Pulmonary artery endothelial cell (primary cell): ENCODE results near the gene OSBP2. TPM values are rescaled to one million over a fixed set of nuclear protein-coding genes. Genes with fewer than 3 reads are reported as not detected.
A peak's percentile ranks its signal among the peaks of the same experiment; 100 is the strongest.

ENCODE experiments used
- DNase-seq: peaks from one replicate; pipeline ENCODE4 v3.0.0-alpha.2; 2011; ENCODE audit warnings: low read depth, low spot score
- total RNA-seq: library from RNA; depleted of rRNA; stranded (reverse); fragments of >200 nt; gene quantifications from 2 replicates; pipeline ENCODE4 v1.2.3, GENCODE V29; 2014

Gene OSBP2, protein sequence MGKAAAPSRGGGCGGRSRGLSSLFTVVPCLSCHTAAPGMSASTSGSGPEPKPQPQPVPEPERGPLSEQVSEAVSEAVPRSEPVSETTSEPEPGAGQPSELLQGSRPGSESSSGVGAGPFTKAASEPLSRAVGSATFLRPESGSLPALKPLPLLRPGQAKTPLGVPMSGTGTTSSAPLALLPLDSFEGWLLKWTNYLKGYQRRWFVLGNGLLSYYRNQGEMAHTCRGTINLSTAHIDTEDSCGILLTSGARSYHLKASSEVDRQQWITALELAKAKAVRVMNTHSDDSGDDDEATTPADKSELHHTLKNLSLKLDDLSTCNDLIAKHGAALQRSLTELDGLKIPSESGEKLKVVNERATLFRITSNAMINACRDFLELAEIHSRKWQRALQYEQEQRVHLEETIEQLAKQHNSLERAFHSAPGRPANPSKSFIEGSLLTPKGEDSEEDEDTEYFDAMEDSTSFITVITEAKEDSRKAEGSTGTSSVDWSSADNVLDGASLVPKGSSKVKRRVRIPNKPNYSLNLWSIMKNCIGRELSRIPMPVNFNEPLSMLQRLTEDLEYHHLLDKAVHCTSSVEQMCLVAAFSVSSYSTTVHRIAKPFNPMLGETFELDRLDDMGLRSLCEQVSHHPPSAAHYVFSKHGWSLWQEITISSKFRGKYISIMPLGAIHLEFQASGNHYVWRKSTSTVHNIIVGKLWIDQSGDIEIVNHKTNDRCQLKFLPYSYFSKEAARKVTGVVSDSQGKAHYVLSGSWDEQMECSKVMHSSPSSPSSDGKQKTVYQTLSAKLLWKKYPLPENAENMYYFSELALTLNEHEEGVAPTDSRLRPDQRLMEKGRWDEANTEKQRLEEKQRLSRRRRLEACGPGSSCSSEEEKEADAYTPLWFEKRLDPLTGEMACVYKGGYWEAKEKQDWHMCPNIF
- total RNA-seq, result 5.9 and 7.3 TPM in 2 replicates

GRCh38 chr22:30694640-30695350, at the start of gene OSBP2:
OSBP2 (plus strand) TSS chr22:30694874; CDS start chr22:30694910, 36 bp downstream.
- no peak for DNase-seq

GRCh38 chr22:30646518-30647160, 48.0 kb upstream of the OSBP2 start:
- DNase-seq, result no peak

- DNase-seq, result no peak
Measured at GRCh38 chr22:30647536-30647935, 47.1 kb upstream of the OSBP2 start.

- DNase-seq, result no peak
Measured at GRCh38 chr22:30648825-30649224, 45.8 kb upstream of the OSBP2 start.

DNA sequence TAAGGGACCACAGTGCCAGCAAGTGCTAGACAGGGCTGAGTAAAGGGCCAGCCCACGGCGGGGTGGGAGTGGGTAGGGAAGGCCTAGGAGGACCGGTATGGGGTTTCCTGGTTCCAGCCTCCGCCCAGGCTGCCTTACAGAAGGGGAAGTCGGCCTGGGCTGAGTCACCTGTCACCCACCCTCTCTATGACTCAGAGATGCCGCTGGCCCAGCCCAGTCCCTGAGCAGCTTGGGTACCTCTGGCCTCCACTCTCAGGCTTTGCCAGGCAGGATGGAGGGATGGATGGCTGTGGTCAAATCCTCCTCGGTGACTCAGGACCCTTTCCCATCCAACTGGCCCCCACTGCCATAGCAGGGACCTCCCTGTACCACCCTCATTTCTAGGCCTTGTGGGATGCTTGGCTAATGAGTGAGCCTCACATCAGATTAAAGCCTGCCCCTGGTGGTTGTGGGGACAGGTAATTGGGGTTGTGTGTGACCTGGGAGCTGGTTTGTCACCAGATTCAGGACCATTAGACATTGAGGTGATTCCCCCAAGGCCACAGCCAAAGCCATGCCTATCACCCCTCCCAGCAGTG, 45.2 kb upstream of the OSBP2 start:
- peak; percentile 54 for DNase-seq

DNA sequence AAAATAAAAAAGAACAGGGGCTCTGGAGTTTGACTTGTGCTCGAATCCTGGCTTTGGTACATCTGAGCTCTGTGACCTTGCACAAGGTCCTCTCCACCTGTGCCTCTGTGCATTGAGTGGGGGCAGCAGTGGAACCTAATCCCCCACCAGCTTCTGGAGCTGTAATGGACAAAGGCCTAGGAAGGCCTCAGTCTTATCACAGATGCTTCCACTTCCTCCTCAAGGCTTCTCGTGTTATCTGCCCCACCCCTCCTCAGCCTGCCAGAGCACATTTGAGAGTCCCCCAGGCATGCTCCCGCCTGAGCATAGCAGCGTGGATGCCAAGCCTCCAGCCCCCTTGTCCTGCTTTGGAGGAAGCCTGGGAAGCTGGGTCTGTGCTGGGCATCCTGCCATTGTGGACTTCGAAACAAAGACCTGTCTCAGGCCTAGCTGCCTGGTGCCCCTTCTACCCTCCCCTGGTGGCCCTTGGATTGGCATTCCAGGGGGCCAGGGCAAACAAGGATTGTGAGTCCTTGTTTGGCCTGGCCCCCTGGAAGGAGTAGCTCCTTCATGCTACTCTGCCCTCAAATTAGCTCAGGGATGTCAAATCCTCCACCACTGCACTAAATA, 44.1 kb upstream of the OSBP2 start:
- no peak for DNase-seq

- no peak for DNase-seq
Measured at GRCh38 chr22:30652852-30653251, 41.8 kb upstream of the OSBP2 start.

DNA sequence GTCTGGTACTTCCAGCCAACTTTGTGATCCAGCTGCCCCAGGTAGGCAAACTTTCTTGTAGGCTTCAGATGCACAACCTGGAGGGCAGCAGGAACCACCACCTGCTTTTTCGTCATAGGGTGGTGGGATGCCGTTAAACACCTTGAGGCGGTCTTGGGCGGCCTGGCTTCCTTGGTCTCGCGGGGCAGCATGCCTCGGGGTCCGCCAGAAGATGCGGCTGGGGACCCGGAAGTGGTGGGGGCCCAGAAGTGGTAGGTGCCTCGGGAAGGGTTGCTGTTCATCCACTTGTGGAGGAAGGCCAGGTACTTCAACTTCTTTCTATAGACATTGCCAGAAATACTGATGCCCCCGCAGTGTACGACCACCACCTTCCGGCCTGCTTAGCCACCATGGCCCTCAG, 40.3 kb upstream of the OSBP2 start:
- DNase-seq, result no peak

DNA sequence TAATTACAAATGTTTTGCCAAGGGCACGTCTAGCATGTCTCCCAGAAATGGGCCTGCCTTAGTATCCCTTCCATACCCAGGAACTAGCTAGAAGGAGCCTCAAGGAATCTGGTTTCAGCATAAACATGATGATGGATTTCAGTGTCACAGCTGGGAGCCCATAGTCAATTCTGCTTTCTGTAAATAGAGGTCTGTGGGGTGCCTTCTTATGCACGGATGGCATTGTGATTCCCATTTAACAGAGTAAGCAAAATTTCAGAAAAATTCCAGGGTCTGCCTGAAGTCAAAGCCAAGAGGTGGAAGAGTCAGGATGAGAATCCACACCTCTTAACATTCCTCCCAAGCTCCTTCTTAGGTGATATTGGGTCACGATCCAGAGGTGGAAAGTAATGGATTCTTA, 39.1 kb upstream of the OSBP2 start:
- DNase-seq, result no peak

- DNase-seq, result no peak
Measured at GRCh38 chr22:30662040-30662439, 32.6 kb upstream of the OSBP2 start.

GRCh38 chr22:30664798-30665197, 29.9 kb upstream of the OSBP2 start:
- no peak for DNase-seq

DNA sequence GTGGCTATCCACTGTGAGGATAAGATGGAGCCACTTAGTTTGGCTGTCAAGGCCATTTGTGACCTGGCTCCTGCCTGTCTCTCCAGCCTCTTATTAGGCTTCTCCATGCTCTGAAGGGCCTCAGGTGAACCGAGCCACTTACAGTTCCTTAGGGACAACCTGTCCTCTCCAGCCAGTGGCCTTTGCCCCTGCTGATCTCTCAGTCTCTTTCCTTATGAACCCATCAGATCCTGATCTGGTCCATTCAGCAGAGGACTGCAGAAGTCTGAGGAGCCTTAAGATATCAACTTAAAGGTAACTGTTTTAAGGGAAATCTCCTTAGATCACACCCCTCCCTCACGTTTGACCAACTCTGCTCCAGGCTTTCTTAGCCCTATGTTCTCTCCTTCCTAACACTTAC, 29.4 kb upstream of the OSBP2 start:
- no peak for DNase-seq

GRCh38 chr22:30665786-30666185, 28.9 kb upstream of the OSBP2 start:
- no peak for DNase-seq

- DNase-seq, result no peak
Measured at GRCh38 chr22:30667107-30667493, 27.6 kb upstream of the OSBP2 start.

DNA sequence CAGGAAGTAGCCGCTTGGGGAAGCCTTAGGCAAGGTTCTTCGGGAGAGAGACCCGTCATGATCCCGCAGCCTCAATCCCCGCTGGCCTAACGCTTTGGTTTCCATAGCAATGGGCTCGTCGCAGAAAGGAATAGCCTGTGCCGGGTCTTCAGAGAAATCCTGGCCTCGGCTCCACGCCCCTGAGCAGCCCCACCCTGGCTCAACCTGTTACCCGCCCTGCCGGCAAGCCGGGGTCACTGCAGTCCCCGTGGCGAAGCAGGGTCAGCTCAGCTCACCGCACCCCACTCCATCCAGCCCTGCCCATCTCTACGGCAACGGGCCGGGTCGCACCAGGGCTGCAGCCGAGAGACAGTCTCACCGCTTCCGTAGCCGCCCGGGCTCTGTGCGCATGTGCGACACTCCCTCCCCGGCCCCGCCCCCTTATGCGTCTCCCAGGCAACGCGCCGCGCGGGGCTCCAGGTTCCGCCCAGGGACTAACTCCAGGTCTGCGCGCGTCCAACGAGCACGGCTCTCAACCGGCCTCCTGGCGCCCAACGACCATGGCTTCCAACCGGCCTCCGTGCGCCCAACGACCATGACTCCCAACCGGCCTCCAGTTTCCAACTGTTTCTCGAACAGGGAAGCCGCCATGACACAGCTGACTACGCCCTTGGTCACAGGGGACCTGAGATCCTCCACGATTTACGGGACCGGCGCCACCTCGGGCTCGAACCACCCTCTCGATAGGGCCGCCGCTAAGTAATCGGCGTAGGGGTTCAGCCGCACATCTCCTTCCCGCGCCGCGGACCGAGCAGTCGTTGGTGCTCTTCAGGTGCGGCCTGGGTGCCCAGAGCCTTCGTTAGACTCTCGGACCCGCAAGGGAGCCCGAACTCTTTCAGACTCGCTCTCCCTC, 26.9 kb upstream of the OSBP2 start, which contains the start of gene DUSP18:
TSS of gene DUSP18 (minus strand) at position 382 of the 892 bp plus-strand sequence. CDS start 3,872 bp downstream, outside the sequence.
- peak; percentile 54 for DNase-seq

DNA sequence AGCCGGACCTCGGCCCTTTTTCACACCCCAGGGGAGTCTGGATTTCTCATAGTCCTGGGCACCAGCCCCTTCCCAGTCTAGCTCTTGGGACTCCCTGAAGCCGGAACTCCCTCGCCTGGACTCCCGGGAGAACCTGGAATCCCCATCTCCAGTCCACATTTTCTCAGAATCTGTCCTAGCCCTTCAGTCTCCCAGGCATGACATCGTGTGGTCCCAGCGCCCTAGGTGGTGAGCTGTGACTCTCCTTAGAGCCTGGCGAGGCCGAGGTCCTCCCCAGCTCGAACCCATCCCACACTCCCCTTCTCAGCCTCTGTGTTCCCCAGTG, 26.3 kb upstream of the OSBP2 start:
- no peak for DNase-seq

- DNase-seq, result no peak
Measured at GRCh38 chr22:30671071-30671470, 23.6 kb upstream of the OSBP2 start.

DNA sequence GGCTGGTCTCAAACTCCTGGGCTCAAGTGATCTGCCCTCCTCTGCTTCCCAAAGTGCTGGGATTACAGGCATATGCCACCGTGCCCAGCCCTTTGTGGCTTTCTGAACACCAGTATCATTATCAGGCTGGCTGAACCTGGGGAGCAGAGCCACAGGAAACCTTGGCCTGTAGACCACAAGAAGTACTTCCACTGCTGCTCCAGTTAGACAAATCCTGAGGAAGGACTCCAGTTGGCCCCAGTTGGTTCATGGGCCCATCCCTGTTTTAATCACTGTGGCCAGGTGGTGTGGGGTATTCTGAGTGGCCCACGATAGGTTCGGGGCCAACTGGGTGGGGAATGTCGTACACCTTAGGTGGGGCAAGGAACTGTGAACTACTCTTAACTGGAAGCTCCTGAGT, 21.5 kb upstream of the OSBP2 start:
- no peak for DNase-seq

DNA sequence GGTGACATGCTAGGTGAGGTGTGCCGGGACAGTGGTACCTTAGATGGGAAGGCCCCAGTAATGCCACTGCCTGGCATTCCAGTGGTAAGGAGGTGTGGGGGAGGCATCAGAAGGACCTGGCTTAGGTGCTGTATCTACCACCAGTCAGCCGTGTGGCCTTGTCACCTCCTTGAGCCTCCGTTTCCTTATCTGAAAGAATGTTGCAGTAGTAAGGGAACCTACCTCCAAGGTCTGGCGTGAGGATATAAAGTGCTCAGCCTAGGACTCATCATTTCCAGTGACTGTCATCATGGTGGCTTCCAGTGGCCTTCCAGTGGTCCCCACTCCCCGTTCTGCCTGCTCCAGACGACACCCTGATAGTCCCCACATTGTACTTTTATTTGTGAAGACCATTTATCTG, 20.2 kb upstream of the OSBP2 start:
- DNase-seq, result no peak

GRCh38 chr22:30675436-30675835, 19.2 kb upstream of the OSBP2 start:
- no peak for DNase-seq
